GM21360 (cell line): ENCODE results near the gene TMEM253.

Experiments
- ATAC-seq: cut with Tn5 transposase; IDR thresholded peaks from one replicate; pipeline ENCODE4 v1.9.1; 2021; ENCODE audit warnings: mild to moderate bottlenecking, moderate library complexity; ENCODE audit not compliant: unreplicated experiment

Gene TMEM253

DNA sequence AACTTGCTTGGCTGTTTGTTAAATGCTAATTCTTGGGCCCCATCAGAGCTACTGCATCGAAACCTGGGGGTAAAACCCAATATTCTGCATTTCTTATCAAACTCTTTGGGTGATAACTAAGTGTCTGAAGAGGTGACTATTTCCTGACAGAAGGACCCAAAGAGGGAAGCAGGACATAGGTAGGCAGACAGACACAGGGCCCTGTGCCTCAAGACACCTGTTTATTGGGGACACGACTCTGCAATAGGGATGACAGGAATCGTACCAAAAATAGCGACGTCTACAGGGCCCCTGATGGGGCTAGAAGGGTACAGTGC lies 11.0 kb upstream of the TMEM253 start:
- no peak for ATAC-seq

DNA sequence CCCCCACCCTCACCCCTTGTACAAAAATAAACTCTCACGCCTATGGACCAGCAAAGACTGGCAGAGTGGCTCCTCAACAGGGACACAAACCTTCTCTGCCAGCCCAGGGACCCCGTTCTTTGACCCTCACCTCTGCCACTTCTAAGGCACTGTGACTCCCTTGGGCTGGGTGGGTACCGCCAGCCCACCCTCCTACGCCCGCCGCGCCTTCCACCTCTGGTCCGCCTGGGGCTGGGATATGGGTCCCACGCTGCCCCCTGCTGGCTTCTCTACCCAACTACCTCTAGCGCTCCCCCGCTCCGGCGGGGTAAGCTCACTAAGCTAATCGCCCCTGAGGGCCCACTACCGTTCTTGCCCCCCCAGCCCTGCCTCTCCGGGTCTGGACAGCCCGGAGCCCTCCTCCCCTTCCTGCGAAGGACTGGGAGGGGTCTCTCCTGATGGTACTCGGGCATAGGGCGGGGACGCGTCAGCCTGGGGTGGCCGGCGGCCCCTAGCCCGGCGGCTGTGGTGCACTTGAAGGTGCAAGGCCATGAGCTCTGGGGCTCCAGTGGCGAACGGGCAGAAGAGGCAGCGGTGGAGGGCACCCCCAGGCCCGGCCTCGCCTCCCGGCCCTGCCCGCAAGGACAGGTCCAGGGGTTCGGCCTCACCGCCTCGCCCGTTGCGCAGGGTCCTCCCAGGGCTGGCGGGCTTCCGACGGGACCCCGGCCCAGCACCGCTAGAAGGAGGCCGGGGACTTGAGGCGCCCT lies 10.5 kb upstream of the TMEM253 start:
- no peak for ATAC-seq

DNA sequence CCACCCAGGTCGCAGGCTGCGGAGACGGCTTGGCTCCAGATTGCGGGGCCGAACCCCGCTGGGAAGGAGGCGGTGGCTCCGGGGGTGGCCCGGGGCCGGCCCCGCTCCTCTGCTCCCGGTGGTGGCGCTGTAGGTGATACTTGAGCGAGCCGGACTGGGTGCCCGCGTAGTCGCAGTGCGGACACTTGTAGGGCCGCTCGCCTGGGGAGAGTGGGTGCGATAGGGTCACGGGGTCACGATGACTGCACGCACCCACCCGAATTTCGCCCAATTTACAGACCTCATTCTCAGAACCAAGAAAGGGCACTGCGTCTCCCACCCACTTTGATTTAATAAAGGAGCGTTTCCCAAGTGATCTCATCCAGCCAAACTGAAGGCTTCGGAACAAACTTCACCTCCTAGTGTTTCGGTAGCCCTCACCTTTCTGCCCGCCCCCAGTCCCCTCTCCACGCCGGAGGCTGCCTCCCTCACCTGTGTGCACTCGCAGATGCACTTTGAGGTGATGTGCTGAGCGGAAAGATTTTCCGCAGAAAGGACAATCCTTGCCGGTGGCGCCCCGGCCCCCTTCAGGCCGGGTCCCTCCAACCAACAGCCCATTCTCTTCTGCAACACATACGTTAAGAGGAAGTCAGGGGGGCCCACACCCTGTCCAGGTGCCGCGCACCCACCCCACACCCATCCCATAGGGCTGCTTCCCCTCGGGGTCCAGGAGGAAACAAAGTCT lies 9.8 kb upstream of the TMEM253 start:
- no peak for ATAC-seq

DNA sequence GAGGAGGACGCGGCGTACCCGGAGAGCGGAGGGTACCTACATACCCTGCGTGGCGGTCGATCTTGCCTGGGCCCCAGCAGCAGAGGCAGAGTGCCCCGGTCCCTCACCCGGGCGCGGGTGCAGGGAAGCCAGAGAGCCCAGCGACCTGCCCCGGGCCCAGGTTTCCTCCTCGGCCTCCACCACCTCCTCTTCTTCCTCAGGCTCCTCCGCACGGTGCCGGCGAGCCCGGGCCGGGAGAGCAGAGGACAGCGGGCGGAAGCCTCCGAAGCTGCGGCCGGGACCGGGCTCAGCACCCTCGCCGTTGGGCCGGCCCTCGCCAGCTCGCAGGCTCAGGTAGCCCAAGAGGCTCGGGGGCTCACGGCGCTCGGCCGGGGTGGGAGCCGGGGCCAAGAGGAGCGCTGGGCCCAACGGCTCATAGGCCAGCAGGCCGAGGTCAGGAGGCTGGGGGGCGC lies 9.0 kb upstream of the TMEM253 start:
- no peak for ATAC-seq

DNA sequence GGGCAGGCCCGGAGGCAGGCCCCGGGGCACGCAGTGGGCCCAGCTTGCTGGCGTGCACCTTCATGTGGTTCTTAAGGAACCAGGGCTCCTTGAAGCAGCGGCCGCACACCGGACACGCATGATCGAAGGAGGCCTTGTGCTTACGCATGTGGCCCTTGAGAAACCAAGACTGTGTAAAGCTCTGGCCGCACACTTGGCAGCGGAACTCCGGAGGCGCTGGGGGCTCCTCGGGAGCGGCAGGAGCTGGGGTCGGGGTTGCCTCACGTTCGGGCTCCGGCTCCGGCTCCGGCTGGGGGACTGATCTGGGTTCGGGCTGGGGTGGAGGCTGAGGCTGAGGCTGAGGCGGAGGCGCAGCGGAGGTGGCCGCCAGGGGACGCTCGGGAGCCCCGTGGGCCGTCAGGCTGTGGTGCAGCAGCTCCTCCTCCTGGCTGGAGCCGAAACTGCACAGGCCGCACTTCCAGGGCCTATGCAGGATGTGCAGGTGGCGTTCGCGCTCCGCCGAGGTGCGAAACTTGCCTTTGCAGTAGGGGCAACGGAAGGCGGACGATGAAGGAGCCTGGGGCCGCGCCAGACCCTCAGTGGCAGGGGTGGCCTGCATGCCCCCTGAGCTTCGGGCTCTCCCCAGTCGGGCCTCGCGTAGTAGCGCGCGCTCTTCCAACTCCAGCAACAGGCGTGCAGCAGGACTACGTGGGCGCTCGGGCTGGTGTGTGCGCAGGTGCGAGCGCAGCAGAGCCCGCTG lies 8.4 kb upstream of the TMEM253 start:
- peak; percentile 78 for ATAC-seq

DNA sequence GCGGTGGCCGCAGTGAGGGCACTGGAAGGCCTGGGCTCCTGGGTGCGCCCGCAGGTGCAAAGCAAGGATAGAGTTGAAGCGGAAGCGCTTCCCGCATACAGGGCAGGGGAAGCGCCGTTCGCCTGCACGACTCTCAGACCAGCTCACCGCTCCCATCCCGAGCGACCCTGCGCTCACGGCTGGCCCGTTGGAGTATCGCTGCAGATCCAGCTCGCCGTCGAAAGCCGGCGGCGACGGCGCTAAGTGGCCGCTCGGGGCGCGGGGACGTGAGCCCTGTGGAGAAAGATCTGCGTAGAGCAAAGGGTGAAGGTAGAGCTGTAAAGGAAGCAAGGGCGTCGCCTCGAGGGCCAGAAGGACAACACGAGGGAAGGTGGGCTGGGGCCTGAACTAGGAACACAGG lies 7.8 kb upstream of the TMEM253 start:
- ATAC-seq = no peak

DNA sequence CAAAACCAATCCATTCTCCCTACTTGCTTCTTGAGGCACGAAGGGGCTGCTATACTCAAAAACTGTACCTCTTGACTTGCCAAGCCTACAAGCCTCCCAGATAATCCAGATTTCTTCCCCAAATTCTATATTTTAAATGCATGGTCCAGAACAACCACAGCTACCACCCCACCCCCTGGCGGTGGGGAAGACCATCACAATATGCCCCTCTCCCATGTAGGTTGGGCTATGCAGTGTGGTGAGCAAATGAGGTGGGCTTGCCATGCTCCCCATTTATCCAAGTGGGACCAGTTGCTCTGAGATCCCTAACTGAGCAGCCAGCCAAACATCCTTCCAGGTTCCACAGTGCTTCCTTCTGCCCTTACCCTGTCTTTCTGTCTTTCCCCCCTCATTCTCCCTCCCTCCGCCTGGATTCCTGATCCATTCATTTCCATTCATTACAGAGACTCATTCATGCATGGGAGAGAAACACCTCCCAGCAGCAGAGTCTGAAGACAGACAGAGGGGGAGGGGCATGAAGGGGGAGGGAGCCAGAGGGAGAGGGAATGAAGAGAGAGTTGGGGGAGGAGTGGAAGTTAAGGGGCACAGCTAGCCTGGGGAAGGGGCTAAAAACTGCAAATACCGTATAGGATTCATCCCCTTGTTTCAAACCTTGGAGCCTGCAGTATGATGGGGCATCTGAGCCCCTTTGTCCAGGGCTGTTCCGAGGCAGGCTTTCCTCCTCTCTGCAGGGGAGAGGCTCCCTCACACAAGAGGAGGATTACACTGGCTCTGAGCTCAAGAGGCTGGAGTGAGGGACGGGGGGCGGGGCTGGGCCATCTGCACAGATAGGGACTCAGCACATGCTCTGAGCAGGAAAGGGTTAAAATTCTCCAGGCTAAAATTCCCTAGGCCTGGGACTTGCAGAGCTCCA lies 6.8 kb upstream of the TMEM253 start:
- ATAC-seq = no peak

DNA sequence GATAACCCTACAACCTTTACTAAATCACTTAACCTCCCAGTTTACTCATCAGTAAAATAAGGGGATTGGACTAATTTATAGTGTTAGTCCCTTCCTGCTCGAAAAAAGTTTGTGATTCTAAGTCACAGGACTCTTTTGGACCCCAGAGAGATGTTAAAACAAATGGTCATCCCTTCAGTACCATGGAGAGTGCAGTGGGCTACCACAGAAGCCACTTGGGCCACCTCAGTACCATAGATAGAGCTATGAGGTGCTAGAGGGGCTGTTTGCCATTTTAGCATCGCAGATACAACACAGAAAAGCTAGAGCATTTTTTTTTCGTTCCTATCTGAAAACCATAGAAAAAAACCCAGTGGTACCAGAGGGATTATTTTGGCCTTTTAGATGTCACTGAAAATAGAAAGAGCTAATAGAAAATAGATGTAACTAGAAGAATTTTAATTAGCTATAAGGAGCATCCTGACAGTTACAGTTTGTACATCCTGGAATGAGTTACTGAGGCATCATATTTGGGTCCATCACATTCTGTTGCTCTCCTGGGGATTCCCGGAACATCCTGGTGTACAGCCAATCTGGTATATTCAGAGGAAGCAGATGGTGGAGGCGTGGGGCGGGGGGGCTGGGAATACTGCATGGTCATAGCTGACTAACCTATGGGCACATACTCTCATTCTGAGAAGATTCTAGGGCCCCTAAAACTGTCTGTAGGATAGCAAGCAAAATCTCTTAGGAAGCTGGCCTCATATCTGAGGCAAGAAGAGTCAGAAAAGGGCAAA lies 5.2 kb upstream of the TMEM253 start:
- no peak for ATAC-seq

DNA sequence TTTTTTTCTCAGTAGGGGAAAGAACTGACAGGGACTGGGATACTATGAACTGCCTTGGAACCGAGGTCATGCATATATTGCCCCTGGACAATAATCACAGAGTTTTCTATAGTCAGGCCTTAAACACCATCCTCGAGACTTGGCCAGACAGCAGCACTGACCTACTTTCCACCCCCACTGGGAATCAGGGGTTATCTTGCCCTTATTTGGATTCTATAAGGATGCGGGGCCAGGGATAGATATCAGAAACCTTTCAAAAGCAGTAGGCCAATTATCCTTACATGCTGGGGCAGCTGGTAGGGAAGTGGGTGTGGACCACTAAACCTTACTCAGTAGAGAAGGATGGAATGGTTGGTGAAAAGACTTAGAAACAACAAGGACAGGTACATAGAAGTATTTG lies 4.4 kb upstream of the TMEM253 start:
- no peak for ATAC-seq

DNA sequence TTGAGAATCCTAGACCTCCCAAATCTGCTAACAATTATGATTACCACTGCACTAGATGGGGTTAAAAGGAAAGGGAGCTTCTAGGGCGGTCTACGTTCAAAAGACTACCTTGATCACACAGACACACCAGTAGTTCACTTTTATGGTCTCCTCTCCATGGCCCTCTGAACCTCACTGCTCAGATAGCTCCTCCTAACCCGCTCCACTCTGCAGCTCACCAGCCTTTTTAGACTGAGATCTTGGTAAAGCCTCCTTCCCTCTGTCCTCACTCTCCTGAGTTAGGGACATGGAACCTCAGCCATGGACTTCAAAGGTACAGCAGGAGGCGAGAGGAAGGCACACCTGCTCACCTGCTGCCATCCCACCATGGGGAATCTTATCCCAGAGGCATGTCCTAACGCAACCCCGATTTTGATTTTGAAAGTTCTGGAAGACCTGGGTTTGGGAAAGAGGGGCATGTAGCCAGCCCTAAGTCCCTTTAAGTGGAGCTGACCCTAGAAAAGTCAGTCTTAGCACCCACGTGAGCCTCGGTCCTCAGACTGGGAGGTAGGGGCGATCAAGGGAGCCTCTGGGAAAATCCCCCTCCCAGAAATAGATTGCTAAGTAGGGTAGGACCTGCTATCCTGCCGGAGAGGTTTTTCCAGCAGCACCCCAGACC lies 3.8 kb upstream of the TMEM253 start:
- ATAC-seq = no peak

DNA sequence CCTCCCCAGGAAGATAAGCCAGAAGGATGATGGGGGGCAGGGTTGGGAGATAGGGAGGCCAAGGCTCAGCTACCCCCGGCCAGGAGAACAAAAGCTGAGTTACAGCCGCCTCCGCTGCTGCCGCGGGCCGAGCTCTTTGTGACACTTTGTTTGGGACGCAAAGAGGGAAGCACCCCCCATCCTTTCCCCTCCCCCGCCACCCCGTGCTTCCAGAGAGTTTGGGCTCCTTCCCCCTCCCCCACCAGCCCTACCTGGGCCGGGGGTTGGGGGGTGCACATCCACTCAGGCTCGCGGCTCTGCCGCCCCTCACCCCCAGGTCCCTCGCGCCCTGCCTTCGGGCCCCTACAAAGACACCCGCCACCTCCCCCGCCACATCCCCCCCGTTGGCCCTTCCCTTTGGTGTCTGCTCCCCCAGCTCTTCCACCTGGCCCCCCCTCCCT lies 3.2 kb upstream of the TMEM253 start:
- no peak for ATAC-seq

DNA sequence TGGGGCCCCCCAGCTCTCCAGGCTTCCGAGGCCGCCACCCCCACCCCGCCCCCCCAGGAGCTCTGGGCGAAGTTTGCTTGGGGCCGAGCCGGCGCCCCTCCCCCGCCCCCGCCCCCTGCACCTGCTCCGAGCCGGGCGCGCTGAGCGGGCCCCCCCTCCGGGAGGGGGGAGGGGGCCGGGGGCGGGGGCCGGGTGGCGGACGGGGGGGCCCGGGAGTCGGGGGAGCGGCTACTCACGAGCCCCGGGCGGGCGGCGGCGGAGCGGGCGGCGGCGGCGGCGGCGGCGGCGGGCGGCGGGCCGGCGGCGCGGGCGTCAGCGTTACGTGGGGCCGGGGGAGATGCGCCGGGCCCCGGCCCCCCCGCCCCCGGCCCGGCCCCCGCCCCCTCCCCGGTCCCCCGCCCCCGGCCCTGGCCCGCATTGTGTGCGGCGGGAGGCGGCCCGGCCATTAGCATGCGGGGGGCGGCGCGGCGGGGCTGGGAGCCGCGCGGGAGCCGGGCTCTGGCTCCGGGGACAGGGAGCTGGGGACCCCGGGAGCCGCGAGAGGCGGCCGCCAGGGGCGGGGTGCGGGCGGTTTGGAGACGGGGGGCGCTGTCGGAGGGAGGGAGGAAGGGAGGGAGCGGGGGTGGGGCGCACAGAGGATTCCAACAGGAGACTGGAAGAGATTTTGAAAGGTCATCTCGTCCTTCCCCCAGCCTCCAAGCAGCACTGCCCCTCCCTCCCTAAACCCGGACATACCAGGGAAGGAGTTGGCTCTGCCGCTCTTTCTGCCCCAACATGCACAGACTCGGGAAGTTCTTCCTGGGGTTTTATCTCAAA lies 2.6 kb upstream of the TMEM253 start, which contains the start of gene ZNF219:
Gene ZNF219 (minus strand): TSS at position 580 of the 816 bp plus-strand sequence. CDS start 5,064 bp downstream, outside the sequence.
- ATAC-seq = no peak

DNA sequence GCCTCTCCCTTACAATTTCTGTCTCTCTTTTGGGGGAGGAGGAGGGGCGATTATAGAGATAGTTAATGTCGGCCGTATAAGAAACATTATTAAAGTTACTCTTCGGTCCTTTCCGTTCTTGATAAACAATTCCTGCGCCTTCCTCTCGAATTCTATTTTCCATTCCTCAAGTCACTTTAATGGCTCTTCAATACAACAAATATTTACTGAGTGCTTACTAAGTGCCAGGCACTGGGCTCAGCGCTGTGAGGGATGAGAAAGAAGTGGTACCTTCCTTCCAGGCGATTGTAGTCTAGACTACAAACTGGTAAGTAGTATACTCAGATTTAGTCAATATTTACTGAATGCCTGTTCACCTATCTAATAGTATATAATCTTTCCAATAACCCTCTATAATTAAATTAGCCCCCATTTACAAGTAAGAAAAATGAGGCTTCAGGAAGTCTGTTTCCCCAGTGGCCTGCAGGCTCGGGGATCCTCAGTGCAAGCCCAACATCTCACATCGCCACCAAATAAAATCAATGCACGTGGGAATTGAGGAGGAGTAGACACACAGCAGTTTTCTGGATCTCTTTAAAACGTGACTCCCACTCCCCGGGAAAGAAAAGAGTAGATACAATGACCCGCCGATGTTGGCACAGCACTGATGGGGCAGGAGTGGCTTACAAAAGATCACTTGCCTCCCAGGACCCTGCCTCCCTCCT lies 1.8 kb upstream of the TMEM253 start:
- ATAC-seq = no peak

DNA sequence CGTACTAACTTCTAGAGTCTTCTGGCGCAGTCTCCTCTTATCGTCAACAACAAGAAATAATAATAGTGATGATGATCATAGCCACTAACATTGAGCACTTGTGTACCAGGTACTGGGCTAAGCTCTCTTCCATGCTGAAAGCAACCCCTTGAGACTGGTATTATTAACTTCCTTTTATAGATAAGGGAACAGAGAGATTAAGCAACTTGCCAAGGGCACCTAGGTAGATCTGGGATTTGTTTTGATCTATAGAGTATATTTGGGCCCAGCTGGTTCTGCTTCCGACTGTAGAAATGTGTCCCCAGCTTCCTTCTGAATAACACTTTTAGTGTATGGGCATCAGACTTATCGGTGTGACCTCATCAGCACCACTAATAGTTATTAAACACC lies 1.3 kb upstream of the TMEM253 start:
- ATAC-seq = no peak

DNA sequence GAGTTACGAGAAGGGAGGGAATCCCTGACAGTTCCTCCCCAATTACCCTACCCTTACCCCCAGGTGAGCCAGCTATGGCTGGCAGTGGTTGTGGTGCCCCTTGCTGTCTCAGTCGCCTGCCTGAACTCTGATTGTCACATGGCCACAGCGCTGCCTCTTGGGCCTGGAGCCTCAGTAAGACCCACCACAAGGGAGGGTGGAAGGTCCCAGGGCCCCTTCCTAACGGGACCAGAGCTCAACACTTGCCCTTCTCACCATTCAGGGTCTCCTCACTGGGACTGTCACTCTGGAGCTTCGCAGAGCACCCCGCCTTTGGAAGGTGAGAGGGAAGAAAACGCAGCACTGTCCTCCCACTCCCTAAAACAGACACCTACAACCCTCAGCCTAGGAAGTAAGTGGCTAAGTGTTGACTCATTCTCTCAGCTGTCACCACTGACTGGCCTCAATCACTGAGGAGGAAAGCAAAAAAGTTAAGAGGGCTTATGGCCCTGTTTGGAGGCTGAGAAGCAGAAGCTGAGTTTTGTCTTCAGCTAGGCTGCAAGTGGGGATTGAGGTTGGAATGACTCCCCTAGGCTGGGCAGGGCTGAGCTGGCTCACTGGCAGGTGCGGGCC lies 1.0 kb downstream of the TMEM253 start:
- ATAC-seq = no peak

DNA sequence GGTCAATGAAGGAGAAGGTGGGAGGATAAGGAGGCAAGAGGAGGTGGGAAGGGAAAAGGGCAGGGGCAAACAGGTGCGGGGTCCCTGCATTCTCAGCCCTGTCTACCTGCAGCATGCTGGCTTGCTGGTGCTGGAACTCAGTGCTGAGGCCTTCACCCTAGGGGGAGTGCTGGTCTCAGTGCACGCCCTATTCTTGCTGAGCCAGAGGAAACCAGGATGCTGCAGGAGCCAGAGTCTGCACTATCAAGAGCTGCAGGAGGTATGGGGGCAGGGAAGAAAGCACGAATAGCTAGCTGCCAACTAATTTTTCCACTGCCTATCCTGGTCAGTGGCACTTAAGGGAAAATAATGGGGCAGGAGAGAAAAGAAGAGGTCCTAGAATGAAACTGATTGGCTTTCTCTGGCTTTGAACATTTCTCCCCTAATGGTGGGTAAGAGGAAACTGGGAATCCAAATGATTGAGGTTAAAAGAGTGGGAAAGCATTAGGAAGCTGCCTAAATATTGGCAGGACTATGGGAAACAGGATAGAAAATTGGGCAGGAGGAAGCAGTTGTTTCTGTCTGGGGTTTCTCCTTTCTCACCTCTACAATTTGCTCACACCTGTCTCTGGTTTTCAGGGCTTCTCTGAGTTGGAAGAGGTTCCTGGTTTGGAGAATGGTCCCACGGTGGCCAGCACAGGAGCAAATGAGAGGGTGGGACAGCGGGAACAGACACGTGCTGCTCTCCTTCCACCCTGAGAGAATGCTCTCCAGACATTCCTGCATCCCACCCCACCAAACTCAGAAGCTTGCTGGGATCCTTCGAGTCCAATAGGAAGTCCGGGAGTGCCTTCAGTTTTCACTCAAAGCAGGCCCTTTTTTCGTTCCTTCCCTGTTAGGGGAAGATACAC lies 1.9 kb downstream of the TMEM253 start:
- no peak for ATAC-seq

DNA sequence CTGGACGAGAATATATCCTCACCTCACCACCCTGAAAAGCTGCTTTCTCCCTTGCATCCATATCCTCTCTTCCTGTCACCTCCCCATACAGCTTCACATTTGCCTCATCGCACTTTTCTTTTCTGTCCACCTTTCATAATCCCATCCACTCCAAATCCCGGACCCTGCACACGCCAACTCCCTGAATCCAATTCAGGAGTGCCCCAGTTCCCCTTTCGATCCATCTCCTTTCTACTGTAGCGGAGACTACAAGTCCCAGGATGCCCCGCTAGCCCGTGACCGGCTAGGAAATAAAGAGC lies 2.5 kb downstream of the TMEM253 start:
- no peak for ATAC-seq
